ENCODE data around the gene EDNRB.
"Not testable (repeated sequence)": the region's sequence is repeated elsewhere in the genome, so short reads cannot be mapped to it uniquely, and the experiment has no call there.

EDNRB gene

GRCh38 chr13:77918391-77919245, at the start of gene EDNRB:
EDNRB (minus strand) TSS chr13:77918831; CDS start chr13:77918573, 258 bp downstream.
- DNase-seq (ENCODE audit: low read depth) = no peak

GRCh38 chr13:77966671-77967070, 48.0 kb upstream of the EDNRB start:
- no peak for DNase-seq (ENCODE audit: low read depth)

DNA sequence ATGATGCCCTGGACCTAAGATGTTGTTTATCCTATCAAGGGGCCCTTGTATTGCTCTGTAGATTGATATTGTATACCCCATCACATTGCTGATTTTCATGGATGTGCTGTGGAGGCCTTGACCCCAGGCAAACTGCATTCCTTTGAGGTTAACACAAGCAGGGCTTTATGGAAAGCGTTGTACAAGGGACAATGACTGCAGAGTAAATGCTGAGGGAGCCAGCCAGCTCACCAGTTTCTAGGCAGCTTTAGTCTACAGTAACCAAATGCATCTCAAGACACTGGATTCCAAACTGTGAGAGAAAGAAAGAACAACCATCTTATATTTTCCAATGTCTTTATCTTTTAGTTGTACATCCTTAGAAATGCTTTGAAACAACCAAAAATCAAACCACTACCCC, 34.1 kb upstream of the EDNRB start:
- no peak for DNase-seq (ENCODE audit: low read depth)

- DNase-seq (ENCODE audit: low read depth) = no peak
Measured at GRCh38 chr13:77952276-77952675, 33.6 kb upstream of the EDNRB start.

- DNase-seq (ENCODE audit: low read depth) = no peak
Measured at GRCh38 chr13:77946522-77946921, 27.9 kb upstream of the EDNRB start.

DNA sequence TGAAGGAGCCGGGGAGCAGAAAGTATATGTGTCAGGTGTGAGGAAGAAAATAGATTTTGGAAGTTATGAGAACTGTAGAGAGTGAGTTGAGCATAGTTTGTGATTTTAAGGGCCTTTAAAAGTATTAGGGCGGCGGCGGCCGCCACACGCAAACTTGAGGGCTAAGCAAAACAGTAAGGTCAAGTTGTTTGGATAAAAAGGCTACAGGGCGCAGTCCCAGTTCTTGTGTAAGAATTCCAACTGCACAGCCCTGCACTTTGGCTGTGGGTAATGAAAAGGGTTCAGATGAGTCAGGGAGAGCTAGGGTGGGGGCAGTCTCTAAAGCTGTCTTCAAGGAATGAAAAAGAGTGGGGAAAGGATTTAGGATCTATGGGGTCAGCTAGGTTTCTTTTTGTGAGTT, 16.4 kb upstream of the EDNRB start:
- not testable (repeated sequence) for DNase-seq (ENCODE audit: low read depth)

DNA sequence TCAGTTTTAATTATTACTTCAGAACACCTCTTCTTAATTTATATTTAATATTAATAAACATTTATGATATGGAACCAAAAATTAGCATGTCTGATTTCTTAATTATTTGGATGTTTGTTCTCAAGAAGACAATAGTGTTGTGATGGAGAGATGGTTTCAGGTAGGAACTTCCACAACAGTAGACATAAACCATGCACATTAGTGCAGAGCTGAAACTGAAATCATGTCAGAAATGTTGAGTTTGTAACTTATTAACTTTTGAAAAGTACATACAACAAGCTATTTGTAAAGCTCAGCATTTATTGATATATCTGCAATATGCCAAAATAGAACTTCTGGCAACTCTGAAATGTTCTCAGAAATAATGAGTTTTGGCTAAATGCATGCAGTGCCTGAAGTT, 11.8 kb upstream of the EDNRB start:
- no peak for DNase-seq (ENCODE audit: low read depth)

- no peak for DNase-seq (ENCODE audit: low read depth)
Measured at GRCh38 chr13:77928909-77929308, 10.3 kb upstream of the EDNRB start.

- no peak for DNase-seq (ENCODE audit: low read depth)
Measured at GRCh38 chr13:77925616-77926015, 7.0 kb upstream of the EDNRB start.

GRCh38 chr13:77919921-77920294, 1.3 kb upstream of the EDNRB start:
- no peak for DNase-seq (ENCODE audit: low read depth)

DNA sequence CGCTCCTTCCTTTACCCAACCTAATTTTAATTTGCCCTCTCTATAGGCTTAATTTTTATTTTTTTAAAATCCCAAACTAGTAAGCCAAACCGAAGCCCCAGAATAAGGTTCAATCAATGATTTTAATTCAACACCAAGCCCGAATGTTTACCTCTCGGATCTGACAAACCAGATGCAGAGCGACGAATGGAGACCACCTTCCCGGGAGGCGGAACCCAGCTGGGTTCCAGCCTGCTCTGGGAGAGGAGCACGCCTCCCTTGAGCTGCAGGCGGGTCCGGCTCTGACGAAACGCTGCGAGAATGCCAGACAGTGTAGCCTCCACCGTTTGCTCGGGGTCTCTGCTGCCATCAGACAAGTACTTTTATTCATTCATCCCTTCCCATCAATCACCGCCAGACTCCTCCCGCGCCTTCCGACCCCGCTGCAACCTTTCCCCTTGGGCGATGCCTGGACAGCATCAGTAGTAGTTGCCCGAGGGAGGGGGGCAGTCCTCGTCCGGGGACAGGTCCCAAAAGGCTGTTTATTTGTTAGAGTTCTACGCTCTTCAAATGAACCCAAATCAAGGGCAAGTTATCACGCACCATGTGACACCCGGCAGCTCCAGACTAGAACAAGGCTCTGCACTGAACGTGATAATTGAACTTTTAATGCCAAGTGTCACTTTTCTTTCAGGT, 752 bp upstream of the EDNRB start:
- no peak for DNase-seq (ENCODE audit: low read depth)

- no peak for DNase-seq (ENCODE audit: low read depth)
Measured at GRCh38 chr13:77916488-77916887, 2.1 kb downstream of the EDNRB start.

- DNase-seq (ENCODE audit: low read depth) = no peak
Measured at GRCh38 chr13:77915686-77916085, 2.9 kb downstream of the EDNRB start.

- DNase-seq (ENCODE audit: low read depth) = no peak
Measured at GRCh38 chr13:77913003-77913402, 5.6 kb downstream of the EDNRB start.

- no peak for DNase-seq (ENCODE audit: low read depth)
Measured at GRCh38 chr13:77911751-77912150, 6.9 kb downstream of the EDNRB start.

DNA sequence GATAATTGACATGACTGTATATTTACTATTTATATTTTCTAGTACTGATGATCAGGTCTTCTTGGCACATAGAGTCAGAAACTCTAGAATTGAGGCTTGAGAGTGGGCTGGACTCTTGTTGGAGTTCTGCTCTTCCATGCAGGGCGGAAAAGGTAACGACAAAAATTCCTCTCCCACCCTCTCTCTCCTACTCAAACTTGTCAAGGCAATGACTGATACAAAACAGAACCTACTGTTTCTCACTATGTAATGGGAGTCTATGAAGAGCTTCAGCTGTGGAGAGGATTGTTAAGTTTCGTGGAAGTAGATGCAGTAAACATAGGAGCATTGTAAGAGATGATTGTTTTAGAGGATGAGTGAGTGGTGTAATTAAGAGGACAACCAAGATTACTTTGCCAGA, 8.8 kb downstream of the EDNRB start:
- no peak for DNase-seq (ENCODE audit: low read depth)

GRCh38 chr13:77908531-77908930, 10.1 kb downstream of the EDNRB start:
- no peak for DNase-seq (ENCODE audit: low read depth)

- DNase-seq (ENCODE audit: low read depth) = no peak
Measured at GRCh38 chr13:77907666-77908341, 10.8 kb downstream of the EDNRB start.

DNA sequence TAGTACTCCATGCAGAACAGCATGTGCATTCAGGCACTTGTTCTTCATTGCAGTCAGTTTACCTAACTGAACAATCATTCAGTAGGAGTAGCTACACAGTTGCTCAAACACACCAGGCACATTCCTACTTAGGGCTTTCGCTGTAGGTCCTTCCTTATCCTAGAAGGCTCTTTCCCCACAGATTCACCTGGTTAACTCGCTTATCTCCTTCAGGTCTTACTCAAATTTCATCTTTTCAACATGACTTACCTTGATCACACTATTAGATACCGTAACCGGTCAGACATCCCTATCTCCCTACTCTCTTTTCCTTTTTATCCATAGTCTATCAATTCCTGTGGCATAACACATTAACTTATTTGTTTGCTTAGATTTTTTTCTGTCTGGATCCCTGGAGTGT, 14.6 kb downstream of the EDNRB start:
- DNase-seq (ENCODE audit: low read depth) = no peak

DNA sequence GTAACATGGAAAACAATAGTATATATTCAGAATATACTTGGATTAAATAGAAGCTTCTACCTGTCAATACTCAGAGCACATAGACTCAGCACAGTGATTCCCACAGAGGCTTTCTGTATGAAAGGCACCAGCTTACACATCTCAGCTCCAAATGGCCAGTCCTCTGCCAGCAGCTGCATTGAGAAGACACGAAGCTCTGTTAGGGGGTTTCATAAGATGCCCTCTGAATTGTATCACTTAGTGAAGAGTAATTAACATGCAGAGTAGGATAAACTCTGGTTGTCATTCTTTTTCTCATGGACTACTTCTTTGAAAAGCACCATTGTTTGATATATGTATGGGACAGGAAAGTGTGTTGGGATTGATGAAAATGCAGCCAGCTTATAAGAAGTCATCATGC, 15.2 kb downstream of the EDNRB start:
- DNase-seq (ENCODE audit: low read depth) = no peak

- DNase-seq (ENCODE audit: low read depth) = no peak
Measured at GRCh38 chr13:77902319-77902963, 16.2 kb downstream of the EDNRB start.

DNA sequence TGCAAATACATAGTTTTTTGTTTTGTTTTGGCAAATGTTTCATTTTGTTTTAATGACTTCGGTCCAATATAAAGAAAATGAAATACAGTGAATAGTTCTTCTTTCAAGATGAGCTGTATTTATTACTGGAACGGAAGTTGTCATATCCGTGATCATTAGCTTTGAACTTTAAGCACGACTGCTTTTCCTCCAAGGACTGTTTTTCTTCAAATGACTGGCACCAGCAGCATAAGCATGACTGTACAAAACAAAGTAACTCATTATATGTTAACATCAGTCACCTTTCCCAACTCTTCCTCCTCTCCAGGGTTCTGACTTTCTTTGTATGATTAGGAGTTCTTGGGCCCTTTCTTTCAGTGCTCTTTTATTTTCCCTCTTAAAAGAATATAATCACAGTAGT, 20.5 kb downstream of the EDNRB start:
- DNase-seq (ENCODE audit: low read depth) = no peak

DNA sequence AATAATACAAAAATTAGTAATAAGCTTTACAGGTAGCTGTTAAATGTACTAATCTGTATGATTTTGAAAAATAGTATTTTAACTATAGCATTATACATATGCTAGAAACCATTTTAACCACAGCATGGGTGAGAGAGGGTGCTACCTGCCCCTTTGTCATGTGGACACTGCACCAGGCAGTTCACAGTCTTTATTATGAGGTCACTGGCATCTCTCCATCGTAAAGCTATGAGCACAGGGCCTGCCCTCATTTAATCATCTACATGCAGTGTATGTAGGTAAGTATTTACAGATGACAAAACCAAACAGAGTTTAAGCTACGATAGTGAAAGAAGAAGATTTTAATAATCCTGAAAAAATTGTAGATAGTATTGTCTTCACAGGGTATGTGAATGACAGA, 21.7 kb downstream of the EDNRB start:
- DNase-seq (ENCODE audit: low read depth) = no peak
